Caco-2 (cell line): ENCODE results near the gene ATM. TPM values are rescaled to one million over a fixed set of nuclear protein-coding genes. Genes with fewer than 3 reads are reported as not detected.

ENCODE experiments used
- BruUV-seq: library from RNA; stranded (reverse); fragments of 400-500 nt; replicated peaks from 2 replicates; lab custom pipeline; 2021; lab: Mats Ljungman, UMichigan
- CTCF ChIA-PET: fragments of 300-600 bp; sonication (Branson Sonifier 250); formaldehyde crosslinking; loops from one replicate; lab custom pipeline; 2022; ENCODE audit warnings: antibody characterized with exemption; lab: Charles Lee
- POLR2A ChIA-PET: fragments of 300-600 bp; sonication (Branson Sonifier 250); formaldehyde crosslinking; loops from one replicate; lab custom pipeline; 2022; ENCODE audit warnings: antibody characterized with exemption; lab: Charles Lee
- DNase-seq, 2 experiments: peaks; one replicate each; pipeline versions ENCODE4 v3.0.0 to v3.0.0-alpha.2; 2020 to 2022
- H3K27me3 ChIP-seq: replicated peaks from 2 replicates; pipeline ENCODE4 v1.6.0; 2011; ENCODE audit warnings: low read length; ENCODE audit not compliant: control insufficient read depth, insufficient read depth
- H3K36me3 ChIP-seq: 2 replicates; pipeline ENCODE4 v1.5.1; 2011; ENCODE audit warnings: low read length; ENCODE audit not compliant: control insufficient read depth, insufficient read depth
- H3K4me1 ChIP-seq: fragments of 250-450 bp; sonication (Bioruptor Pico); 2 replicates; pipeline ENCODE4 v1.5.1; 2020; ENCODE audit warnings: mild to moderate bottlenecking
- H3K4me3 ChIP-seq: 2 replicates; pipeline ENCODE4 v1.5.1; 2011; ENCODE audit warnings: low read depth, mild to moderate bottlenecking, control low read depth, low read length
- H3K9me3 ChIP-seq: fragments of 250-450 bp; sonication (Bioruptor Pico); 2 replicates; pipeline ENCODE4 v1.5.1; 2020; ENCODE audit warnings: mild to moderate bottlenecking, moderate library complexity
- H3K27ac Mint-ChIP-seq: one replicate; pipeline ENCODE4 v1.8.0; 2022; ENCODE audit warnings: mixed read lengths; ENCODE audit not compliant: unreplicated experiment
- H3K27me3 Mint-ChIP-seq: one replicate; pipeline ENCODE4 v1.8.0; 2022; ENCODE audit warnings: mixed read lengths; ENCODE audit not compliant: insufficient read depth, unreplicated experiment
- H3K36me3 Mint-ChIP-seq: one replicate; pipeline ENCODE4 v1.8.0; 2022; ENCODE audit warnings: mild to moderate bottlenecking, mixed read lengths; ENCODE audit not compliant: insufficient read depth, unreplicated experiment
- H3K4me1 Mint-ChIP-seq: one replicate; pipeline ENCODE4 v1.8.0; 2022; ENCODE audit warnings: low read depth, mixed read lengths; ENCODE audit not compliant: unreplicated experiment
- H3K4me3 Mint-ChIP-seq: one replicate; pipeline ENCODE4 v1.8.0; 2022; ENCODE audit warnings: mild to moderate bottlenecking, moderate library complexity, mixed read lengths; ENCODE audit not compliant: unreplicated experiment
- H3K9me3 Mint-ChIP-seq: one replicate; pipeline ENCODE4 v1.8.0; 2022; ENCODE audit warnings: mixed read lengths; ENCODE audit not compliant: unreplicated experiment
- intact Hi-C: fragments of 100-400 bp; cut with micrococcal nuclease; formaldehyde crosslinking; loops from one replicate; pipeline ENCODE4 v1.10.0; 2022; ENCODE audit not compliant: unreplicated experiment
- total RNA-seq: library from RNA; stranded (reverse); gene quantifications from 2 replicates; pipeline ENCODE4 v1.2.3, GENCODE V29; 2022
- TF ChIP-seq, protein P1 (sequence below), 2 experiments: fragments of 200-600 bp in 1 of 2; IDR thresholded peaks; 1 replicate in 1 of 2; 2 replicates in 1 of 2; pipeline versions ENCODE4 v1.5.1 to v1.8.0; 2011 to 2022; ENCODE audit warnings: antibody characterized with exemption in 1 of 2, control low read depth in 1 of 2, inconsistent platforms in 1 of 2, low read depth in 1 of 2, low read length in 1 of 2, mild to moderate bottlenecking in 1 of 2, moderate library complexity in 1 of 2; ENCODE audit not compliant: insufficient read depth in 1 of 2, severe bottlenecking in 1 of 2, unreplicated experiment in 1 of 2

ATM gene
- total RNA-seq, 1 experiment from 2014 or later, result 77.1 TPM

DNA sequence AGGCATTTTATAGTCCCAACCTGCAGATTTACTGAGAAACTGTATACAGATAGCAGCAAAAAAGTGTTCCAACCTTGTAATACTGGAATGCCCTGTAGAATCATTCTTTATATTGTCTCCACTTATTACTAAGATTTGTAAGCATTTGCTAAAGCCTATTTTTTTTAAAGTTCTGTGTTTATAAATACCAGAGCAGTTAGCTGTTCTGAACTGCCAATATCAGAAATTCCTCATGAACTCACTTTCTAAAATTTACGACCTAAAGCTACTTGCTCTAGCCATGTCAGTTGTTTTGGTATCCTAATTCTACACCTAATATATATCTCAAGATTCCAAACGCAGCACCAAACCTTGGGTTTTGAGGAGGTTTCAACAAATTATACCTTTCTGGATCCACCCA lies 141.3 kb downstream of the ATM start:
- H3K9me3 ChIP-seq, result no peaks in the 10 kb centered on the region
- Mint-ChIP-seq H3K4me1 (no peaks in the 10 kb centered on the region), H3K27ac (no peak overlapping the region), H3K9me3 (no peaks in the 10 kb centered on the region), H3K27me3 (no peaks in the 10 kb centered on the region), H3K4me3 (no peak overlapping the region), H3K36me3 (no peaks in the 10 kb centered on the region)
- POLR2A ChIA-PET, result no interaction called here
- intact Hi-C loops, result no loop called here
- CTCF ChIA-PET, result no interaction called here
- DNase-seq, result no peak
- H3K27me3 ChIP-seq, result no peaks in the 10 kb centered on the region
- peaks cover 10% of the 10 kb centered on the region for H3K4me1 ChIP-seq
- no TSS peak for BruUV-seq
- H3K4me3 ChIP-seq, result no peak overlapping the region
- TF ChIP-seq, protein P1, sequence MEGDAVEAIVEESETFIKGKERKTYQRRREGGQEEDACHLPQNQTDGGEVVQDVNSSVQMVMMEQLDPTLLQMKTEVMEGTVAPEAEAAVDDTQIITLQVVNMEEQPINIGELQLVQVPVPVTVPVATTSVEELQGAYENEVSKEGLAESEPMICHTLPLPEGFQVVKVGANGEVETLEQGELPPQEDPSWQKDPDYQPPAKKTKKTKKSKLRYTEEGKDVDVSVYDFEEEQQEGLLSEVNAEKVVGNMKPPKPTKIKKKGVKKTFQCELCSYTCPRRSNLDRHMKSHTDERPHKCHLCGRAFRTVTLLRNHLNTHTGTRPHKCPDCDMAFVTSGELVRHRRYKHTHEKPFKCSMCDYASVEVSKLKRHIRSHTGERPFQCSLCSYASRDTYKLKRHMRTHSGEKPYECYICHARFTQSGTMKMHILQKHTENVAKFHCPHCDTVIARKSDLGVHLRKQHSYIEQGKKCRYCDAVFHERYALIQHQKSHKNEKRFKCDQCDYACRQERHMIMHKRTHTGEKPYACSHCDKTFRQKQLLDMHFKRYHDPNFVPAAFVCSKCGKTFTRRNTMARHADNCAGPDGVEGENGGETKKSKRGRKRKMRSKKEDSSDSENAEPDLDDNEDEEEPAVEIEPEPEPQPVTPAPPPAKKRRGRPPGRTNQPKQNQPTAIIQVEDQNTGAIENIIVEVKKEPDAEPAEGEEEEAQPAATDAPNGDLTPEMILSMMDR (IDR thresholded peaks at IDR 0.05; ENCODE audit: insufficient read depth in 1 of 2, low read depth in 1 of 2, low read length in 1 of 2, severe bottlenecking in 1 of 2, unreplicated experiment in 1 of 2), result no peak
- H3K36me3 ChIP-seq, result peaks cover 1% of the 10 kb centered on the region; the same call in 1 of the 2 replicates

DNA sequence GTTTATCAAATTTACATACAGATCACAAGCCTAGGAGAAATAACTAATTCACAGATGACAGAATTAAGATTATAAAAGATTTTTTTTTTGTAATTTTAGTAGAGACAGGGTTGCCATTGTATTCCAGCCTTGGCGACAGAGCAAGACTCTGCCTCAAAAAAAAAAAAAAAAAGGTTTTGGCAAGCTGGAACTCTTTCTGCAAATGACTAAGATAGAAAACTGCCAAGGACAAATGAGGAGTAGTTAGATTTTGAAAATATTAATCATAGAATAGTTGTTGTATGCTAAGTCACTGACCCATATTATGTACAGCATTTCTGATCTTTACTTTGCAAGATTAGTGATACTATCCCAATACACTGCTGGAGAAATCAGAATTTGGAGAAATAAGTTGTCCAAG lies 145.3 kb downstream of the ATM start:
- ChIA-PET POLR2A (no interaction called here), CTCF (interaction anchor here (0.8 kb wide), 1 partner anchor 264 kb away, joined by 4 read pairs; no protein-coding TSS in a partner anchor)
- TF ChIP-seq, protein P1 (IDR thresholded peaks at IDR 0.05; ENCODE audit: insufficient read depth in 1 of 2, low read depth in 1 of 2, low read length in 1 of 2, severe bottlenecking in 1 of 2, unreplicated experiment in 1 of 2), result no peak
- Mint-ChIP-seq H3K9me3 (no peaks in the 10 kb centered on the region), H3K27me3 (no peaks in the 10 kb centered on the region), H3K27ac (no peak overlapping the region), H3K4me3 (no peak overlapping the region), H3K36me3 (no peaks in the 10 kb centered on the region), H3K4me1 (no peaks in the 10 kb centered on the region)
- H3K9me3 ChIP-seq, result no peaks in the 10 kb centered on the region
- peaks cover 1% of the 10 kb centered on the region; the same call in 1 of the 2 replicates for H3K36me3 ChIP-seq
- no peaks in the 10 kb centered on the region for H3K27me3 ChIP-seq
- no peak overlapping the region for H3K4me3 ChIP-seq
- peaks cover 10% of the 10 kb centered on the region for H3K4me1 ChIP-seq
- DNase-seq, result no peak
- BruUV-seq, result no TSS peak
- intact Hi-C loops, result no loop called here

DNA sequence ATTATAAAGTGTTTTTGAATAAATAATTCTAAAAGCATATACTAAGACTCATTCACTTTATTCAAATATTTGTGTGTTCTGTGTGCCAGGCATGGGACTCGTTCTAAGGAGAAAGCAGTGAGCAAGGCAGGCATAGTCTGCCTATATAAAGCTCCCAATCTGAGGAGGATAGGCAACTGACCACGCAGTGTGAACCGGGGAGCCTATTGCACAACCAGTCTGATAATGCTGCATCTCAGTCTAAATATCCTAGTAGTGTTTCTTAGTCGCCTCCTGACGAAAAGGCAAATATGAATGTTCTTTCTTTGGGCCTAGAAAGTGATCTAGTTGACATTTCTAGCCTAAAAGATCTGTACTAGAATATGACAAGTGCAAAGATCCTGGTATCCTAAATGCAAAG lies 146.2 kb downstream of the ATM start:
- ChIA-PET POLR2A (no interaction called here), CTCF (no interaction called here)
- Mint-ChIP-seq H3K4me3 (no peak overlapping the region), H3K27ac (no peak overlapping the region), H3K4me1 (no peaks in the 10 kb centered on the region), H3K36me3 (no peaks in the 10 kb centered on the region), H3K27me3 (no peaks in the 10 kb centered on the region), H3K9me3 (no peaks in the 10 kb centered on the region)
- peak in 1 of 2 experiments; percentile 16 for DNase-seq
- peaks cover 1% of the 10 kb centered on the region; the same call in 1 of the 2 replicates for H3K36me3 ChIP-seq
- no peaks in the 10 kb centered on the region for H3K9me3 ChIP-seq
- H3K4me3 ChIP-seq, result no peak overlapping the region
- intact Hi-C loops, result no loop called here
- H3K4me1 ChIP-seq, result peaks cover 10% of the 10 kb centered on the region
- BruUV-seq, result no TSS peak
- TF ChIP-seq, protein P1 (IDR thresholded peaks at IDR 0.05; ENCODE audit: insufficient read depth in 1 of 2, low read depth in 1 of 2, low read length in 1 of 2, severe bottlenecking in 1 of 2, unreplicated experiment in 1 of 2), result no peak
- H3K27me3 ChIP-seq, result no peaks in the 10 kb centered on the region
